ENCODE results near the gene CHSY3.

CHSY3 gene

GRCh38 chr5:130024006-130024405, 119.7 kb downstream of the CHSY3 start:
- no peak for DNase-seq (ENCODE audit: low read depth)

GRCh38 chr5:130025511-130025910, 121.2 kb downstream of the CHSY3 start:
- no peak for DNase-seq (ENCODE audit: low read depth)

GRCh38 chr5:130032807-130033206, 128.5 kb downstream of the CHSY3 start:
- no peak for DNase-seq (ENCODE audit: low read depth)

DNA sequence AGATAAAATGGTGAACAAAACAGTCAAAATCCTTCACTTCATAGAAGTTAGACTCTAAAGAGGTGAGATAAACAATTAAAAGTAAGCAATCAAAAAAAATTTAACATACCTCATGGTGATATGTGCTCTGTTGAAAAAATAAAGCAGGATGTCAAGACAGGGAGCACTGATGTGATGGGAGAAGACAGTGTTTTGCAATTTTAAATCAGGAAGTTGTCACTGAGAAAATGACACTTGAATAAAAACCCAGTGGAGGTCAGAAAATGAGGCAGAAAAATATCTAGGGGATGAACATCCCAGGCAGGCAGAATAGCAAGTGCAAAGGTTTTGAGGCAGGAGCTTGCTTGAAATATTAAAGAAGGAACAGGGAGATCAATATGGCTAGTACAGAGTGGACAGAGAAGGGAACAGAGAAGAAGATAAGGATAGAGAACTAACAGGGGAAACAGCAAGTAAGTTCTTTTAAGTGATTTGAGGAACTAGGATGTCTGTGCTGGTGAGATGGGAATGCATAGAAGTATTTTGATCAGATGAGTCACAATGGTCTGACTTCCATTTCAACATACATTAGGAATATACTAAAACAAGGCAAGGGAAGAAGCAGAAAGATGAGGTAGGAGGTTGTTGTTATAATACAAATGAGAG, 130.4 kb downstream of the CHSY3 start:
- no peak for DNase-seq (ENCODE audit: low read depth)

- DNase-seq (ENCODE audit: low read depth): no peak
These were observed 131.1 kb downstream of the CHSY3 start for GRCh38 chr5:130035388-130035787.

GRCh38 chr5:130037905-130038304, 133.6 kb downstream of the CHSY3 start:
- DNase-seq (ENCODE audit: low read depth): no peak

DNA sequence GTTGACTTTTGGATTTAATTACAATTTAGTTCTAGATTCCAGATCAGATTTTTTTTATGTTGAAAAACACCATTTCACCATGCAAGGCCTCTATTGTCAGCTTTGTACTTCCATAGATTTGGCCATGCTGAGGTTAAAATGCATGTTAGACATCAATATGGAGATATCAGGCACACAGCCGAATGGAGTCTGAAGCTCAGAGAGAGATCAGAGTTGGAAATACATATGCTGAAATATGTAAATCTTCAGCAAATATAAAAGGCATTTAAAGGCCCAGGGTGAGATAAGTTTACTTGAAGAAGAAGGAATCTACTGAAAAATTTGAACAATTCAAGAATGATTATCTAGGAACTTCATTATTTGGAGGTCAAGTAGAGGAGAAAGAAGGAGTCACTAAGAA, 139.6 kb downstream of the CHSY3 start:
- no peak for DNase-seq (ENCODE audit: low read depth)

DNA sequence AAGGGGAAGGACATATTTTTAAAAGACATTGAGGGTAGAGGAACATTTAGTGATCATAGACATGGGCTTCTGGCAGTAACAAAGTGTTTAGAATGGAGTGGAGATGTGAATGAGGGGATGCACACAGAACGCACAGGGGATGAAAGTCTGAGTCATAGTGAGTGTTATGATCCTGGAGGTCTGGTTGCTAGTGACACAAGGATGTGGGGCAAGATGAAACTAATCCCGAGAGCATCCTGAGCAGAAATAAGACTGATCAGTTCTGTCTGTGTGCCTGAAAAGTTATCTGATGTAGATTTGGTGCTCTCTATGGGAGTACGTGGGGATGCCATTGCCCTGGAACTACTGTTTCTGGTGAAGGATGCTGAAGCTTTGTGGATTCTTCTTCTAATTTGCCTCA, 141.1 kb downstream of the CHSY3 start:
- no peak for DNase-seq (ENCODE audit: low read depth)

- no peak for DNase-seq (ENCODE audit: low read depth)
These were observed 146.3 kb downstream of the CHSY3 start for GRCh38 chr5:130050585-130050984.

DNA sequence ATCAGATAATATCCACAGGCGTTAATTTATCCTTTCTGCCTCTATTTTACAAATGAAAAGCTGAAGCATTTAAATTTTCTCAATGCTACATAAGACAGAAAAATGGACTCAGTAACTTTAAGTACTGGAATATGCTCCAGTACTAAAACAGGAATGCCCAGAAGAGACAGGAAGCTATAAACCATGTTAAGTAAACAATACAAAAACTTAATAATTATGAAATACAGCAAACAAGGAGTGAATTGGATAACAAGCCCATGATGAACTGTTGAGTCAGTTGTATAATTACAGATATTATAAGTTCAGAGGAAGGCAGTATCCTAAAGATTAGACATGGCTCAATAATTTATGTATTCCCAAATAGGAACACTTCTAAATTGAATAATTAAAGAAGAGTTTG, 148.5 kb downstream of the CHSY3 start:
- DNase-seq (ENCODE audit: low read depth): no peak

DNA sequence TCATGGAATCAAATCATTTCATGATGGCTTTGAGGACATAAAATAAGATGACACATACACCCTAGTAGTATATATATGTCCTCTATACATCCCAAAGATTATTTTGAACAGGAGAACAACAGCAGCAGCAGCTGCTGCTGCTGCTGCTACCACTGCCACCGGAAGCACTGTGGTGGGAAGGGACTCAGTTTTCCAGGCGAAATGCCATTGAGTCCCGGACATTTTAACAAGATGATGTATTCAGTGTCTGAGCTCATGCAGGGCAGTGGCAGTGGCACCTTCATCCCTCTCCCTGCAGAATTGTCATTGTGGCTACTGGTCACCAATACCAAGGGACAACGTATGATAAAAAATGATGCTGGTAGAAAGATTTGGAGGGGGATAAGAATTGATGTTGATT, 151.3 kb downstream of the CHSY3 start:
- no peak for DNase-seq (ENCODE audit: low read depth)

- no peak for DNase-seq (ENCODE audit: low read depth)
These were observed 157.5 kb downstream of the CHSY3 start for GRCh38 chr5:130061746-130062145.

- DNase-seq (ENCODE audit: low read depth): no peak
These were observed 159.3 kb downstream of the CHSY3 start for GRCh38 chr5:130063603-130064002.

DNA sequence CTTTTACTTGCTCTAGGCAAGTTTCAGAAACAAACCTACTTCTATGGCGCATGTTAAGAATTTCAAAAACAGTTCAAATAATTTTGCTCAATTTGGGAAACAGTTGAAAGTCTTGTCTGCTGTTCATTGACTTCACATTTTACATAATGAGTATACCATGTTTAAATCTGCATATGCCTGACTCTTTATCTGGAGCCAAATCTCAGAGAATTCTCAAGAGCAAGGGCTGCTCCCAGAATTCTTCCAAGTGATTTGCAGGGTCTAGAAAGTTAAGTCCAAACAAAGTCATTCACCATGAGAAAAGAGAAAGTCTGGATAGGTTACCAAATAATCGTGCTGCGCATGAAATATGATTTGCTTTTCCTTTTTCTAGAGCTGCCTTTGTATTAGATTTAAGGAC, 160.2 kb downstream of the CHSY3 start:
- DNase-seq (ENCODE audit: low read depth): no peak

GRCh38 chr5:130065617-130066016, 161.4 kb downstream of the CHSY3 start:
- DNase-seq (ENCODE audit: low read depth): no peak

DNA sequence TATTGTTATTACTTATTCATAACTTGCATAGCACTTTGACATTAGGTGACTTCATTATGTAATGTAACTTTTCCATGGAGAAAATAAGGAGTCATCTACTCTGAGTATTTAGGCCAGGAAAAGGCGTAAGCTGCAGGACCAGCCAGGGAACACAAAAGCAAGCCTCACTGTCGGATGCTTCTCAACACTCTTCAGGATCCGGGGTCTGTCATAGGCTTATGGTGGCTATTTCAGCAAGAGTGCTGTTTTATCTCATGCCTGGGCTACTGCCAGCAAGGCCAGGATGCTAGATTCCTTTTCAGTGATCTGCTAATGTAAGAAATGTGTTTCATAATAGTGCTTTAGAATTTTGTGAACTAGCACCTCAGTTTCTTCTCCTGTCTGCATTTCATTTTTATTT, 162.4 kb downstream of the CHSY3 start:
- no peak for DNase-seq (ENCODE audit: low read depth)

GRCh38 chr5:130067364-130067763, 163.1 kb downstream of the CHSY3 start:
- no peak for DNase-seq (ENCODE audit: low read depth)

GRCh38 chr5:130068101-130068500, 163.8 kb downstream of the CHSY3 start:
- DNase-seq (ENCODE audit: low read depth): no peak

- DNase-seq (ENCODE audit: low read depth): no peak
These were observed 164.7 kb downstream of the CHSY3 start for GRCh38 chr5:130068988-130069387.

GRCh38 chr5:130074820-130075219, 170.6 kb downstream of the CHSY3 start:
- DNase-seq (ENCODE audit: low read depth): no peak

DNA sequence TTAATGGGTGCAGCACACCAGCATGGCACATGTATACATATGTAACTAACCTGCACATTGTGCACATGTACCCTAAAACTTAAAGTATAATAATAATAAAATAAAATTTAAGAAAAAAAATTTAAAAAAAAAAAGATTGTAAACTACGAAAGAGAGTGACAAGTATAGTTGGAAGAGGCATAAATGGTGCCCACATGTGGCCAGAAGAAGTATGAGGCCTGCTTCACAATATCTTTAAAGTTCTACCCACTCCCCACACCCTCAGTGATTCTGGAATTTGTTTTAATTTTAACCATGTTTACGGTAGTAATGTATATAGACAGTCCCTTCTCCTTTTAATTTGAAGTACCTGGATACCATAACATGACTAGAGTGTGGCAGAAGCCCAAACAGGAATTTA, 172.7 kb downstream of the CHSY3 start:
- no peak for DNase-seq (ENCODE audit: low read depth)

- DNase-seq (ENCODE audit: low read depth): no peak
These were observed 174.4 kb downstream of the CHSY3 start for GRCh38 chr5:130078661-130079060.

GRCh38 chr5:130090569-130091270, 186.5 kb downstream of the CHSY3 start:
- no peak for DNase-seq (ENCODE audit: low read depth)

DNA sequence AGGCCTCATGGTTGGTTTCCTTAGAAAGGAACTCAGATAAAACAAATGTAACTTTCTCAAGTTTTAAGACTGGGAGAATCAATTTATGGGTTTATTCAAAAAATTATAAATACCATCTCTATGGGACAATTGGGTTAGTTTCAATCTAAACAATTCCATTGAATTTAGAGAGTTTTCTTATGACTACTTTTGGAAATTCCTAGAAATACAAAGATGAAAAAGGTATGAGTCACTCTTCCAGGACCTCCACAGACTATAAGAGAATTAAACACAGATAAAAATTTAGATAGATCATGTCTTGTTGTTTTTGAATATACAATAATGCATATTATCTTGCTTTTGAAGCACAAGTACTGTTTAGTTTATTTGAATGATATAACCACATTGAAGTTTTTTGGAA, 188.7 kb downstream of the CHSY3 start:
- no peak for DNase-seq (ENCODE audit: low read depth)
